Naive thymus-derived CD4-positive, alpha-beta T cell (primary cell): Measurements from ENCODE around the gene MANSC4. TPM values are rescaled to one million over a fixed set of nuclear protein-coding genes. Genes with fewer than 3 reads are reported as not detected.

Source experiments
- ATAC-seq: fragments of 150-1000 bp; cut with Tn5 transposase; 2 replicates; pipeline ENCODE4 v1.10.0; 2021; ENCODE audit warnings: mild to moderate bottlenecking, moderate library complexity
- CTCF ChIA-PET: fragments of 350-600 bp; sonication (Branson Sonifier 250); formaldehyde crosslinking; loops from one replicate; lab custom pipeline; 2021; ENCODE audit warnings: antibody characterized with exemption; lab: Charles Lee
- POLR2A ChIA-PET: fragments of 350-600 bp; sonication (Branson Sonifier 250); formaldehyde crosslinking; loops from one replicate; lab custom pipeline; 2021; ENCODE audit warnings: antibody characterized with exemption, inconsistent platforms; lab: Charles Lee
- DNase-seq, 9 donors: peaks; one replicate each; pipeline versions ENCODE4 v3.0.0 to v3.0.0-alpha.2; 2020 to 2022; ENCODE audit warnings: mixed read lengths in 1 of 9
- H3K27ac ChIP-seq: one replicate; pipeline ENCODE4 v1.7.0; 2013; ENCODE audit warnings: mild to moderate bottlenecking, low read depth, low read length, moderate library complexity
- H3K27me3 ChIP-seq, 2 donors: one replicate each; pipeline ENCODE4 v1.7.0; 2013; ENCODE audit warnings: low read length in 2 of 2, mild to moderate bottlenecking in 2 of 2, moderate library complexity in 2 of 2; ENCODE audit not compliant: control insufficient read depth in 2 of 2, insufficient read depth in 2 of 2
- H3K36me3 ChIP-seq, 3 experiments: 1 replicate in 2 of 3; 2 replicates in 1 of 3; pipeline ENCODE4 v1.7.0; 2013; ENCODE audit warnings: low read length in 3 of 3, mild to moderate bottlenecking in 3 of 3, moderate library complexity in 1 of 3; ENCODE audit not compliant: insufficient read depth in 3 of 3, control insufficient read depth in 2 of 3
- H3K4me1 ChIP-seq, 2 donors: one replicate each; pipeline ENCODE4 v1.7.0; 2013; ENCODE audit warnings: low read length in 2 of 2, mild to moderate bottlenecking in 2 of 2, moderate library complexity in 1 of 2; ENCODE audit not compliant: control insufficient read depth in 2 of 2, insufficient read depth in 2 of 2
- H3K4me3 ChIP-seq: 2 replicates; pipeline ENCODE4 v1.7.0; 2013; ENCODE audit warnings: mild to moderate bottlenecking, low read length
- H3K9me3 ChIP-seq, 3 experiments: 1 replicate in 2 of 3; 2 replicates in 1 of 3; pipeline ENCODE4 v1.7.0; 2013; ENCODE audit warnings: low read length in 3 of 3; ENCODE audit not compliant: control insufficient read depth in 2 of 3
- H3K27ac Mint-ChIP-seq, 9 donors: one replicate each; pipeline ENCODE4 v1.8.0; 2020 to 2022; ENCODE audit warnings: mixed read lengths in 9 of 9, mild to moderate bottlenecking in 8 of 9, moderate library complexity in 5 of 9, inconsistent platforms in 2 of 9
- H3K27me3 Mint-ChIP-seq, 5 donors: one replicate each; pipeline ENCODE4 v1.8.0; 2021 to 2022; ENCODE audit warnings: mixed read lengths in 5 of 5, mild to moderate bottlenecking in 1 of 5
- H3K36me3 Mint-ChIP-seq, 5 donors: one replicate each; pipeline ENCODE4 v1.8.0; 2020 to 2022; ENCODE audit warnings: mixed read lengths in 5 of 5, mild to moderate bottlenecking in 3 of 5, inconsistent platforms in 1 of 5
- H3K4me1 Mint-ChIP-seq, 7 donors: one replicate each; pipeline ENCODE4 v1.8.0; 2020 to 2022; ENCODE audit warnings: mixed read lengths in 7 of 7, mild to moderate bottlenecking in 3 of 7, inconsistent platforms in 1 of 7
- H3K4me3 Mint-ChIP-seq, 10 donors: one replicate each; pipeline ENCODE4 v1.8.0; 2020 to 2022; ENCODE audit warnings: mild to moderate bottlenecking in 10 of 10, mixed read lengths in 10 of 10, moderate library complexity in 6 of 10, inconsistent platforms in 2 of 10
- H3K9me3 Mint-ChIP-seq, 11 donors: one replicate each; pipeline ENCODE4 v1.8.0; 2020 to 2022; ENCODE audit warnings: mixed read lengths in 11 of 11, mild to moderate bottlenecking in 4 of 11, inconsistent platforms in 1 of 11, moderate library complexity in 1 of 11
- intact Hi-C, 2 donors: fragments of 100-400 bp; cut with micrococcal nuclease; formaldehyde crosslinking; loops; one replicate each; pipeline ENCODE4 v1.15.1; 2023
- polyA plus RNA-seq, 2 donors: library from polyadenylated mRNA; unstranded; fragments of 300-500 nt; fragmentation: Illumina TruSeq; gene quantifications; one replicate each; pipeline ENCODE4 v1.2.3, GENCODE V29; 2021
- total RNA-seq, 6 experiments: library from RNA in 5 of 6; stranded (reverse) in 5 of 6; gene quantifications; 1 replicate in 5 of 6; 2 replicates in 1 of 6; pipeline ENCODE4 v1.2.3 and lab custom pipeline; 2021 to 2026

MANSC4 gene
- total and polyA plus RNA-seq, 7 experiments from 2014 or later = 0.64 TPM; not detected in 6

- DNase-seq (no peak), ATAC-seq (no peak)
- ChIA-PET POLR2A (interaction anchor here (1.1 to 2.1 kb wide), 2 partner anchors 9 to 26 kb away, joined by 3 to 13 read pairs; partner anchors contain the start of genes KLHL42 and MANSC4), CTCF (interaction anchor here (2.0 kb wide), 1 partner anchor 14 kb away, joined by 8 read pairs; no protein-coding TSS in a partner anchor)
- Histone ChIP-seq H3K4me1 (peaks cover 0 to 4% of the 10 kb centered on the region in 2 donors), H3K9me3 (no peaks in the 10 kb centered on the region), H3K27me3 (no peaks in the 10 kb centered on the region), H3K4me3 (no peak overlapping the region), H3K27ac (no peak overlapping the region), H3K36me3 (no peaks in the 10 kb centered on the region)
- H3K27me3 Mint-ChIP-seq = peaks cover 0 to 17% (median 0%) of the 10 kb centered on the region in 5 donors
- intact Hi-C loops = loop anchor here in 1 of 2 donors (2.0 kb wide), 1 partner anchor 95 kb away; the partner anchor contains the start of gene MRPS35
- H3K27ac Mint-ChIP-seq = peak overlapping the region in 7 of 9 donors; percentile 65 to 95 (median 87)
- peaks cover 0 to 1% (median 0%) of the 10 kb centered on the region in 5 donors for H3K36me3 Mint-ChIP-seq
- H3K9me3 Mint-ChIP-seq = no peaks in the 10 kb centered on the region
- peak overlapping the region in 8 of 10 donors; percentile 6 to 87 (median 72) for H3K4me3 Mint-ChIP-seq
- peaks cover 10 to 53% (median 31%) of the 10 kb centered on the region in 7 donors for H3K4me1 Mint-ChIP-seq
Measured at GRCh38 chr12:27806259-27806658, 26.2 kb upstream of the MANSC4 start.

- Histone ChIP-seq H3K4me1 (peaks cover 0 to 11% of the 10 kb centered on the region in 2 donors), H3K36me3 (no peaks in the 10 kb centered on the region), H3K27me3 (no peaks in the 10 kb centered on the region), H3K4me3 (no peak overlapping the region), H3K27ac (no peak overlapping the region), H3K9me3 (no peaks in the 10 kb centered on the region)
- intact Hi-C loops = no loop called here
- H3K27me3 Mint-ChIP-seq = peaks cover 0 to 13% (median 0%) of the 10 kb centered on the region in 5 donors
- CTCF ChIA-PET = interaction anchor here (0.6 to 2.0 kb wide), 2 partner anchors 15 to 18 kb away, joined by 5 to 8 read pairs; no protein-coding TSS in a partner anchor
- no peak overlapping the region for H3K4me3 Mint-ChIP-seq
- peaks cover 15 to 63% (median 41%) of the 10 kb centered on the region in 7 donors for H3K4me1 Mint-ChIP-seq
- H3K27ac Mint-ChIP-seq = peak overlapping the region in 2 of 9 donors; percentile 11 to 78
- POLR2A ChIA-PET = interaction anchor here (1.0 to 2.1 kb wide), 2 partner anchors 16 to 25 kb away, joined by 4 to 13 read pairs; partner anchors contain the start of genes KLHL42 and MANSC4
- DNase-seq = no peak
- no peaks in the 10 kb centered on the region for H3K9me3 Mint-ChIP-seq
- H3K36me3 Mint-ChIP-seq = peaks cover 0 to 4% (median 0%) of the 10 kb centered on the region in 5 donors
- ATAC-seq = no peak
Measured at GRCh38 chr12:27805238-27805637, 25.2 kb upstream of the MANSC4 start.

- Histone ChIP-seq H3K9me3 (no peaks in the 10 kb centered on the region), H3K4me3 (no peak overlapping the region), H3K27ac (no peak overlapping the region), H3K36me3 (peaks cover 0 to 6% (median 0%) of the 10 kb centered on the region in 3 experiments), H3K27me3 (no peaks in the 10 kb centered on the region), H3K4me1 (peaks cover 0 to 11% of the 10 kb centered on the region in 2 donors)
- Mint-ChIP-seq H3K36me3 (peaks cover 0 to 11% (median 6%) of the 10 kb centered on the region in 5 donors), H3K9me3 (no peaks in the 10 kb centered on the region), H3K27ac (peak overlapping the region in 6 of 9 donors; percentile 30 to 78 (median 40)), H3K4me1 (peaks cover 17 to 70% (median 45%) of the 10 kb centered on the region in 7 donors), H3K27me3 (peaks cover 0 to 11% (median 0%) of the 10 kb centered on the region in 5 donors), H3K4me3 (no peak overlapping the region)
- no peak for ATAC-seq
- intact Hi-C loops = loop anchor here in 1 of 2 donors (5.0 kb wide), 1 partner anchor 281 kb away; the partner anchor contains the start of gene PPFIBP1
- CTCF ChIA-PET = interaction anchor here (2.0 kb wide), 1 partner anchor 19 kb away, joined by 9 read pairs; no protein-coding TSS in a partner anchor
- POLR2A ChIA-PET = no interaction called here
- DNase-seq = no peak
Measured at GRCh38 chr12:27802936-27803335, 22.9 kb upstream of the MANSC4 start.

- no peaks in the 10 kb centered on the region for H3K9me3 ChIP-seq
- peaks cover 0 to 14% (median 10%) of the 10 kb centered on the region in 5 donors for H3K36me3 Mint-ChIP-seq
- no peak overlapping the region for H3K4me3 Mint-ChIP-seq
- CTCF ChIA-PET = interaction anchor here (2.0 kb wide), 1 partner anchor 19 kb away, joined by 9 read pairs; no protein-coding TSS in a partner anchor
- no peak overlapping the region for H3K4me3 ChIP-seq
- H3K27ac ChIP-seq = no peak overlapping the region
- DNase-seq = no peak
- H3K27me3 Mint-ChIP-seq = peaks cover 0 to 8% (median 0%) of the 10 kb centered on the region in 5 donors
- ATAC-seq = no peak
- H3K36me3 ChIP-seq = peaks cover 0 to 10% (median 0%) of the 10 kb centered on the region in 3 experiments
- H3K27me3 ChIP-seq = no peaks in the 10 kb centered on the region
- intact Hi-C loops = loop anchor here in 1 of 2 donors (5.0 kb wide), 1 partner anchor 280 kb away; the partner anchor contains the start of gene PPFIBP1
- peaks cover 16 to 66% (median 40%) of the 10 kb centered on the region in 7 donors for H3K4me1 Mint-ChIP-seq
- POLR2A ChIA-PET = interaction anchor here (0.8 to 1.6 kb wide), 3 partner anchors 9 to 46 kb away, joined by 3 to 6 read pairs (median 5); partner anchors contain the start of genes KLHL42 and MANSC4
- H3K27ac Mint-ChIP-seq = peak overlapping the region in 4 of 9 donors; percentile 71 to 94 (median 76)
- H3K4me1 ChIP-seq = peaks cover 0 to 11% of the 10 kb centered on the region in 2 donors
- H3K9me3 Mint-ChIP-seq = no peaks in the 10 kb centered on the region
Measured at GRCh38 chr12:27802511-27802910, 22.5 kb upstream of the MANSC4 start.

GRCh38 chr12:27801630-27802029 is 21.6 kb upstream of the MANSC4 start:
- CTCF ChIA-PET = interaction anchor here (2.0 kb wide), 1 partner anchor 20 kb away, joined by 9 read pairs; no protein-coding TSS in a partner anchor
- Histone ChIP-seq H3K27me3 (no peaks in the 10 kb centered on the region), H3K4me3 (no peak overlapping the region), H3K4me1 (peaks cover 0 to 11% of the 10 kb centered on the region in 2 donors), H3K27ac (peak overlapping the region; percentile 10), H3K9me3 (no peaks in the 10 kb centered on the region), H3K36me3 (peaks cover 0 to 19% (median 0%) of the 10 kb centered on the region in 3 experiments)
- Mint-ChIP-seq H3K9me3 (peaks cover 0 to 1% (median 0%) of the 10 kb centered on the region in 11 donors), H3K27me3 (peaks cover 0 to 5% (median 0%) of the 10 kb centered on the region in 5 donors), H3K4me3 (peak overlapping the region in 3 of 10 donors; percentile 46 to 63 (median 53)), H3K4me1 (peaks cover 11 to 57% (median 31%) of the 10 kb centered on the region in 7 donors), H3K36me3 (peaks cover 8 to 22% (median 19%) of the 10 kb centered on the region in 5 donors), H3K27ac (peak overlapping the region in 7 of 9 donors; percentile 60 to 94 (median 74))
- POLR2A ChIA-PET = interaction anchor here (0.6 to 1.6 kb wide), 4 partner anchors 10 to 142 kb away, joined by 3 to 6 read pairs (median 4); partner anchors contain the start of genes KLHL42 and MANSC4
- DNase-seq (no peak), ATAC-seq (no peak)
- intact Hi-C loops = loop anchor here in 1 of 2 donors (5.0 kb wide), 1 partner anchor 279 kb away; the partner anchor contains the start of gene PPFIBP1

GRCh38 chr12:27800819-27801218 is 20.8 kb upstream of the MANSC4 start:
- peak overlapping the region; percentile 39 to 94 (median 74) for H3K27ac Mint-ChIP-seq
- H3K4me3 Mint-ChIP-seq = peak overlapping the region in 9 of 10 donors; percentile 3 to 63 (median 42)
- ATAC-seq (no peak), DNase-seq (peak in 3 of 9 donors; percentile 11 to 22 (median 17))
- H3K27me3 Mint-ChIP-seq = peaks cover 0 to 1% (median 0%) of the 10 kb centered on the region in 5 donors
- H3K36me3 Mint-ChIP-seq = peaks cover 8 to 25% (median 19%) of the 10 kb centered on the region in 5 donors
- POLR2A ChIA-PET = interaction anchor here (0.6 to 3.4 kb wide), 3 partner anchors 20 to 142 kb away, joined by 3 to 17 read pairs (median 5); partner anchors contain the start of genes KLHL42 and MANSC4
- Histone ChIP-seq H3K27ac (no peak overlapping the region), H3K36me3 (peaks cover 0 to 20% (median 0%) of the 10 kb centered on the region in 3 experiments), H3K4me1 (peaks cover 0 to 11% of the 10 kb centered on the region in 2 donors), H3K9me3 (no peaks in the 10 kb centered on the region), H3K4me3 (no peak overlapping the region), H3K27me3 (no peaks in the 10 kb centered on the region)
- H3K4me1 Mint-ChIP-seq = peaks cover 9 to 49% (median 24%) of the 10 kb centered on the region in 7 donors
- intact Hi-C loops = loop anchor here in 1 of 2 donors (1.0 to 5.0 kb wide), 2 partner anchors 21 to 279 kb away; partner anchors contain the start of genes KLHL42, MANSC4 and PPFIBP1
- H3K9me3 Mint-ChIP-seq = peaks cover 0 to 1% (median 0%) of the 10 kb centered on the region in 11 donors
- CTCF ChIA-PET = no interaction called here
